K562 (cell line): ENCODE measurements around the gene SLC26A3.

ENCODE experiments used
- CTCF ChIP-seq, 3 experiments: IDR thresholded peaks in 2 of 3; conservative IDR thresholded peaks in 1 of 3; 2 replicates each; pipeline ENCODE4 v1.5.1; 2011 to 2012; ENCODE audit warnings: low read length in 3 of 3, mild to moderate bottlenecking in 3 of 3, control low read depth in 2 of 3, improper control_type of control experiment in 1 of 3, inconsistent platforms in 1 of 3, low read depth in 1 of 3, mixed read lengths in 1 of 3, moderate library complexity in 1 of 3; ENCODE audit not compliant: insufficient read depth in 2 of 3
- ELK1 ChIP-seq: sonication (generic); formaldehyde crosslinking; IDR thresholded peaks from 2 replicates; pipeline ENCODE4 v1.8.1; 2022; ENCODE audit warnings: missing genetic modification reagents
- FOXM1 ChIP-seq, 2 experiments: fragments of 450-650 bp in 1 of 2; sonication (generic) in 1 of 2; formaldehyde crosslinking in 1 of 2; IDR thresholded peaks; 2 replicates each; pipeline versions ENCODE4 v1.6.1 to v1.9.0; 2017 to 2022; ENCODE audit warnings: low read depth in 2 of 2, mild to moderate bottlenecking in 2 of 2, missing genetic modification reagents in 1 of 2, moderate library complexity in 1 of 2
- GATAD2B ChIP-seq: fragments of 450-650 bp; IDR thresholded peaks from 2 replicates; pipeline ENCODE4 v1.6.1; 2017; ENCODE audit warnings: mild to moderate bottlenecking, borderline replicate concordance
- LCOR ChIP-seq: sonication (generic); formaldehyde crosslinking; IDR thresholded peaks from 2 replicates; pipeline ENCODE4 v1.8.0; 2022; ENCODE audit warnings: mild to moderate bottlenecking, missing genetic modification reagents
- NR1H2 ChIP-seq: sonication (generic); formaldehyde crosslinking; IDR thresholded peaks from 2 replicates; pipeline ENCODE4 v1.4.0; 2020; ENCODE audit warnings: mild to moderate bottlenecking, missing genetic modification reagents

- no peak for TF ChIP-seq ELK1 (CRISPR knock-in tag)
- TF ChIP-seq GATAD2B: no peak
- no peak for TF ChIP-seq LCOR (CRISPR knock-in tag)
- TF ChIP-seq NR1H2 (CRISPR knock-in tag): no peak
- no peak for TF ChIP-seq CTCF (IDR thresholded peaks at IDR 0.05 in 2 of 3, conservative IDR thresholded peaks at IDR 0.05 in 1 of 3; ENCODE audit: insufficient read depth in 2 of 3, low read depth in 1 of 3, low read length in 3 of 3)
- TF ChIP-seq FOXM1 (IDR thresholded peaks at IDR 0.05; ENCODE audit: low read depth): no peak
- no peak for TF ChIP-seq FOXM1 (CRISPR knock-in tag; IDR thresholded peaks at IDR 0.05; ENCODE audit: low read depth)
Measured at GRCh38 chr7:107833684-107834106, 30.7 kb upstream of the SLC26A3 start.
